PC-9 (cell line): ENCODE data around the gene COL4A3.

Experiments used
- CTCF ChIP-seq: fragments of 200-600 bp; sonication (generic); conservative IDR thresholded peaks from 2 replicates; pipeline ENCODE4 v1.6.1; 2017; ENCODE audit warnings: mixed run types, antibody characterized with exemption, mild to moderate bottlenecking, moderate library complexity
- EZH2 ChIP-seq: fragments of 200-600 bp; sonication (generic); IDR thresholded peaks from 2 replicates; pipeline ENCODE4 v1.8.0; 2017; ENCODE audit warnings: antibody characterized with exemption, low read depth

- TF ChIP-seq CTCF: no peak
- no peak for TF ChIP-seq EZH2
These were observed 144.4 kb downstream of the COL4A3 start for GRCh38 chr2:227308784-227309183.
